HEK293 (cell line): ENCODE measurements around the gene WRNIP1.

Experiments used
- ZNF580 ChIP-seq: fragments of 450-650 bp; formaldehyde crosslinking; IDR thresholded peaks from 2 replicates; pipeline ENCODE4 v1.5.1; 2016; ENCODE audit warnings: missing biosample characterization, missing genetic modification characterization
- ZNF660 ChIP-seq: fragments of 450-650 bp; IDR thresholded peaks from 2 replicates; pipeline ENCODE4 v1.5.1; 2018; ENCODE audit warnings: missing biosample characterization, mild to moderate bottlenecking, missing genetic modification characterization
- ZNF776 ChIP-seq: fragments of 450-650 bp; formaldehyde crosslinking; IDR thresholded peaks from 2 replicates; pipeline ENCODE4 v1.5.0; 2017; ENCODE audit warnings: missing biosample characterization, missing genetic modification characterization, borderline replicate concordance
- TF ChIP-seq, protein P1 (sequence below): fragments of 450-650 bp; formaldehyde crosslinking; IDR thresholded peaks from 2 replicates; pipeline ENCODE4 v1.5.1; 2016; ENCODE audit warnings: missing biosample characterization, missing genetic modification characterization
- TF ChIP-seq, protein P2 (sequence below): fragments of 450-650 bp; formaldehyde crosslinking; IDR thresholded peaks from 2 replicates; pipeline ENCODE4 v1.5.1; 2016; ENCODE audit warnings: missing biosample characterization, missing genetic modification characterization, low read depth
- TF ChIP-seq, protein P3 (sequence below): fragments of 450-650 bp; formaldehyde crosslinking; IDR thresholded peaks from 2 replicates; pipeline ENCODE4 v1.5.1; 2016; ENCODE audit warnings: missing biosample characterization, missing genetic modification characterization

- no peak for TF ChIP-seq ZNF580 (tag by site-specific recombination)
- TF ChIP-seq, protein P1, sequence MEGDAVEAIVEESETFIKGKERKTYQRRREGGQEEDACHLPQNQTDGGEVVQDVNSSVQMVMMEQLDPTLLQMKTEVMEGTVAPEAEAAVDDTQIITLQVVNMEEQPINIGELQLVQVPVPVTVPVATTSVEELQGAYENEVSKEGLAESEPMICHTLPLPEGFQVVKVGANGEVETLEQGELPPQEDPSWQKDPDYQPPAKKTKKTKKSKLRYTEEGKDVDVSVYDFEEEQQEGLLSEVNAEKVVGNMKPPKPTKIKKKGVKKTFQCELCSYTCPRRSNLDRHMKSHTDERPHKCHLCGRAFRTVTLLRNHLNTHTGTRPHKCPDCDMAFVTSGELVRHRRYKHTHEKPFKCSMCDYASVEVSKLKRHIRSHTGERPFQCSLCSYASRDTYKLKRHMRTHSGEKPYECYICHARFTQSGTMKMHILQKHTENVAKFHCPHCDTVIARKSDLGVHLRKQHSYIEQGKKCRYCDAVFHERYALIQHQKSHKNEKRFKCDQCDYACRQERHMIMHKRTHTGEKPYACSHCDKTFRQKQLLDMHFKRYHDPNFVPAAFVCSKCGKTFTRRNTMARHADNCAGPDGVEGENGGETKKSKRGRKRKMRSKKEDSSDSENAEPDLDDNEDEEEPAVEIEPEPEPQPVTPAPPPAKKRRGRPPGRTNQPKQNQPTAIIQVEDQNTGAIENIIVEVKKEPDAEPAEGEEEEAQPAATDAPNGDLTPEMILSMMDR: no peak
- no peak for TF ChIP-seq ZNF660 (tag by site-specific recombination)
- TF ChIP-seq, protein P2, sequence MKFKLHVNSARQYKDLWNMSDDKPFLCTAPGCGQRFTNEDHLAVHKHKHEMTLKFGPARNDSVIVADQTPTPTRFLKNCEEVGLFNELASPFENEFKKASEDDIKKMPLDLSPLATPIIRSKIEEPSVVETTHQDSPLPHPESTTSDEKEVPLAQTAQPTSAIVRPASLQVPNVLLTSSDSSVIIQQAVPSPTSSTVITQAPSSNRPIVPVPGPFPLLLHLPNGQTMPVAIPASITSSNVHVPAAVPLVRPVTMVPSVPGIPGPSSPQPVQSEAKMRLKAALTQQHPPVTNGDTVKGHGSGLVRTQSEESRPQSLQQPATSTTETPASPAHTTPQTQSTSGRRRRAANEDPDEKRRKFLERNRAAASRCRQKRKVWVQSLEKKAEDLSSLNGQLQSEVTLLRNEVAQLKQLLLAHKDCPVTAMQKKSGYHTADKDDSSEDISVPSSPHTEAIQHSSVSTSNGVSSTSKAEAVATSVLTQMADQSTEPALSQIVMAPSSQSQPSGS (tag by site-specific recombination): no peak
- no peak for TF ChIP-seq ZNF776 (tag by site-specific recombination)
- TF ChIP-seq, protein P3, sequence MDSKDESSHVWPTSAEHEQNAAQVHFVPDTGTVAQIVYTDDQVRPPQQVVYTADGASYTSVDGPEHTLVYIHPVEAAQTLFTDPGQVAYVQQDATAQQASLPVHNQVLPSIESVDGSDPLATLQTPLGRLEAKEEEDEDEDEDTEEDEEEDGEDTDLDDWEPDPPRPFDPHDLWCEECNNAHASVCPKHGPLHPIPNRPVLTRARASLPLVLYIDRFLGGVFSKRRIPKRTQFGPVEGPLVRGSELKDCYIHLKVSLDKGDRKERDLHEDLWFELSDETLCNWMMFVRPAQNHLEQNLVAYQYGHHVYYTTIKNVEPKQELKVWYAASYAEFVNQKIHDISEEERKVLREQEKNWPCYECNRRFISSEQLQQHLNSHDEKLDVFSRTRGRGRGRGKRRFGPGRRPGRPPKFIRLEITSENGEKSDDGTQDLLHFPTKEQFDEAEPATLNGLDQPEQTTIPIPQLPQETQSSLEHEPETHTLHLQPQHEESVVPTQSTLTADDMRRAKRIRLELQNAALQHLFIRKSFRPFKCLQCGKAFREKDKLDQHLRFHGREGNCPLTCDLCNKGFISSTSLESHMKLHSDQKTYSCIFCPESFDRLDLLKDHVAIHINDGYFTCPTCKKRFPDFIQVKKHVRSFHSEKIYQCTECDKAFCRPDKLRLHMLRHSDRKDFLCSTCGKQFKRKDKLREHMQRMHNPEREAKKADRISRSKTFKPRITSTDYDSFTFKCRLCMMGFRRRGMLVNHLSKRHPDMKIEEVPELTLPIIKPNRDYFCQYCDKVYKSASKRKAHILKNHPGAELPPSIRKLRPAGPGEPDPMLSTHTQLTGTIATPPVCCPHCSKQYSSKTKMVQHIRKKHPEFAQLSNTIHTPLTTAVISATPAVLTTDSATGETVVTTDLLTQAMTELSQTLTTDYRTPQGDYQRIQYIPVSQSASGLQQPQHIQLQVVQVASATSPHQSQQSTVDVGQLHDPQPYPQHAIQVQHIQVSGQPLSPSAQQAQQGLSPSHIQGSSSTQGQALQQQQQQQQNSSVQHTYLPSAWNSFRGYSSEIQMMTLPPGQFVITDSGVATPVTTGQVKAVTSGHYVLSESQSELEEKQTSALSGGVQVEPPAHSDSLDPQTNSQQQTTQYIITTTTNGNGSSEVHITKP: no peak
Observed at GRCh38 chr6:2819115-2819514, 53.9 kb downstream of the WRNIP1 start.
